ENCODE results near the gene HSPA2.

- TF ChIP-seq CTCF (IDR thresholded peaks at IDR 0.05) = no peak
- no peak for TF ChIP-seq EZH2 (IDR thresholded peaks at IDR 0.05; ENCODE audit: borderline replicate concordance, insufficient read depth, low read depth, low read length, poor library complexity, severe bottlenecking)
These were observed 48.9 kb upstream of the HSPA2 start for GRCh38 chr14:64491637-64492036.

Measured in B cell (primary cell).